Non-pigmented ciliary epithelial cell (primary cell): Measurements from ENCODE around the gene ASIC2.
A peak's percentile ranks its signal among the peaks of the same experiment; 100 is the strongest.

Source experiments
- DNase-seq: peaks from one replicate; pipeline ENCODE4 v3.0.0-alpha.2; 2010; ENCODE audit warnings: low read depth

The ASIC2 gene

GRCh38 chr17:33242375-33243124 lies 50.5 kb downstream of the ASIC2 start:
- DNase-seq, result no peak

DNA sequence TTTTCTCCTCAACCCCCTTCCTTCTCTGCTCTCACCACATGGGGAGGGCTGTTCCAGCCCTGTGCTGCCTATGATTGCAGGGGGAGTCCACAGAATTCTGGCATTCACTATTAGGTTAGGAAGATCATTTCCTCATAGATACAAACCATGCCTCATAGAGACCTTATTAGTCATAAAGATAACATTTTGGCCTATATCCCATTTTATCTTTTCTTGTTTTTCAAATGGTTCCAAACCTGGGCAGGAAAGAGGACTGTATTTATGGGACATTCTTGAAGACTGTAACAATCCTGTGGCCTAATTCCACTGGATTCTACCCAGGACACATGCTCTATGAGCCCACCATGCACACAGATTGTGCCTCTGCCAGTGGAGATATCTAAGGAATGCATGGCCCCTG lies 51.7 kb downstream of the ASIC2 start:
- no peak for DNase-seq

GRCh38 chr17:33240362-33240761 lies 52.7 kb downstream of the ASIC2 start:
- DNase-seq, result no peak

DNA sequence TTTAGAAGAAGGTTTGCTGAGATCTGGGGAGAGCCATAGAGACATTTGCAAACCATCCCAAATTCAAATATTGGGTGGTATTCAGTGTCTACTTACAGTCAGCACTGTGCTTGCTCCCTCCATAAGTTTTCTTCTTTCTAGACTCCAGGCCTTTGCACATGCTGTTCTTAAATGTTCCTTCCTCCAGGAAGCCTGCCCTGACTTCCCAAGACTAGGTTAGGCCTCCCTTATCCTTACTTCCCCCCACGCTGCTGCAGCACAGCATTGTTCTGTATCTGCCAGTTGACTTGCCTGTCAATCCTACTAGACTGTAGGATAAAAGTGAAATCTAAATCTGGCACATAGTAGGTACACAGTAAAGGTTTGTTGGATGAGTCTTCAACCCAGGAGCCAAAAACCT lies 53.4 kb downstream of the ASIC2 start:
- DNase-seq, result no peak

- DNase-seq, result peak; percentile 84
These were observed 58.0 kb downstream of the ASIC2 start for GRCh38 chr17:33234930-33235685.

- no peak for DNase-seq
These were observed 58.9 kb downstream of the ASIC2 start for GRCh38 chr17:33234233-33234632.

GRCh38 chr17:33233811-33234177 lies 59.3 kb downstream of the ASIC2 start:
- no peak for DNase-seq

DNA sequence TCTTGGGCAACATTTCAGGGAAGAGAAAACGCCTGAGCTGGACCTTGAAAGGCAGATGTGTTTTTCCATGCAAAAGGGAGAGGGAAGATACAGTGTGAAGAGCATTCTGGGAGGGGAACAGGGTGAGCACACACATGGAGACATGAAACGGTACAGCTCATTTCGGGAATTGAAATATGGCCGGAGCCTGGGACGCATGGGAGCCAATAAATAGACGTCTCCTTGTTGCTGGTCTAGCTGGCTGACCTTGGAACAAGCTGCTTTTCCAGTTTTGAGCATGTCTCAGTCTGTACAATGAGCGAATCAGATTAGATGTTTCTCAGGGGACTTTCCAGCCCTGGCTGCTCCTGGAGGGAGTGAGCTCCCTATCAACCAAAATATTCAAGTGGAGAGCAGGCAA lies 63.6 kb downstream of the ASIC2 start:
- no peak for DNase-seq

- no peak for DNase-seq
These were observed 64.1 kb downstream of the ASIC2 start for GRCh38 chr17:33229028-33229427.

- DNase-seq, result no peak
These were observed 64.5 kb downstream of the ASIC2 start for GRCh38 chr17:33228548-33228947.

DNA sequence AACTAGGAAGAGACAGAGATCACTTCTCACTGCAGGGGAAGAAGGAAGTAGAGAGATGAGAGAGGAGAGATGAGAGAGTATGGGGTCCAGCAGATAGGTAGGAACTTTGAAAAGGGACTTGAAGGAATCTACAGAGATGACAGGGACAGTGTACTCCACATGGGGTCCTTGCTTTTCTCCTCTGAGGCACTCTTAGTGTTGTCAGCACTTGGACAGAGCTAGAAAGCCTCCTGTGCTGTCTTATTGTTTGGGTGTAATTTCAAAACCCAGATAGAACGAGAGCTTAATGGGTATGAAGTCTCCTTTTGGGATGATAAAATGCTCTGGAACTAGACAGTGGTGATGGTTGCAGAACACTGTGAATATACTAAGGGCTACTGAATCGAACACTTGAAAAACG lies 65.2 kb downstream of the ASIC2 start:
- DNase-seq, result no peak

DNA sequence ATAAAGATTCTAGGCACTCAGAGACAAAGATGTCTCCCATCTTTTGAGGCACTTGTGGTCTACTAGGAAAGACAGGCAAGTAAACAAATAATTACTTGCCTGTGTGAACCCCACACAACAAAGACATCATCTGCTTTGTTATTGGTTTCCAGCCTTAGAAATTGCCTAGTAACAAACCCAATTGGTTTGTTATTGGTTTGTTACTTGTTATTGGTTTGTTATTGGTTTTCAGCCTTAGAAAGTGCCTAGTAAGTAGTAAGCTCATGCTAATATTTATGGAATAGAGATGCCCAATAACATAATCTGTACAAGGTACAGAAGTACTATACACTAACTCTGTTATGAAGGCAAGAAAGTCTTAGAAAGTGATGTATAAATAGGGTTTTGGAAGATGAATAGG lies 67.1 kb downstream of the ASIC2 start:
- DNase-seq, result no peak

DNA sequence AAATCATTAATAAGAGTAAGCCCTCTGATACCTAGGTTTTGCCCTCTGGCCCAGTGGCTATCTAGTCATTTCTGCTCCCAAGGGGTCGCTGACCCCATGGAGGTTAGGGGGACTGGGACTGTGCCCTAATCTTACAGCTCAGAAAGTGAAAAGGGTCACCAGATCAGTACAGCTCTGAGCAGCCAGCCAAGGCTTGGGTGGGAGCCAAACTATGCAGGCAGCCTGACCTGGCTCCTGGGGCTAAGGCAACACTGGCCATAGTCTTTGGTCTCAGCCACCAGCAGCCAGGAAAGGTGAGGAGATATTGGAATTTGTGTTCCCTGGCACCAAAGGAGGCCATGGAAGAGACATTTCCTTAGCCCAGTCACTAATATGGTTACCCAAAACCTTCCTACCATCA lies 67.6 kb downstream of the ASIC2 start:
- no peak for DNase-seq

DNA sequence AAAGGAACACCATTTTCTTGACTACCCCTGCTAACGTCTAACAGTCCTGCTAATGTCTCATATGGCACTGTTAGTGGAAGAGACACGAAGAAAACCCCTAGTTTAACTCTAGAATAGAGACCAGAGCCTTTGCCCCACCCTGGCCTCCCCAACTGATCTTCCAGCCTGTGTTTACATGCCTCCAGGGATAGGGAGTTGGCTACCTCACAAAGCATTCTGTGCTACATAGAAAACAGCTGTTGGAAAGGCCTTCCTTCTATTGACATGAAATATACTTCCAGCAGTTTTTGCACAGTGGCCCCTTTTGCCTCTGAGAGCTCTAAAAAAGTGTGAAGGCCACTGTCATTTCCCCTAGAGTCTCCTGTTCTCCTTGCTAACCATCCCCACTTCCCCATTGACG lies 73.1 kb downstream of the ASIC2 start:
- no peak for DNase-seq

DNA sequence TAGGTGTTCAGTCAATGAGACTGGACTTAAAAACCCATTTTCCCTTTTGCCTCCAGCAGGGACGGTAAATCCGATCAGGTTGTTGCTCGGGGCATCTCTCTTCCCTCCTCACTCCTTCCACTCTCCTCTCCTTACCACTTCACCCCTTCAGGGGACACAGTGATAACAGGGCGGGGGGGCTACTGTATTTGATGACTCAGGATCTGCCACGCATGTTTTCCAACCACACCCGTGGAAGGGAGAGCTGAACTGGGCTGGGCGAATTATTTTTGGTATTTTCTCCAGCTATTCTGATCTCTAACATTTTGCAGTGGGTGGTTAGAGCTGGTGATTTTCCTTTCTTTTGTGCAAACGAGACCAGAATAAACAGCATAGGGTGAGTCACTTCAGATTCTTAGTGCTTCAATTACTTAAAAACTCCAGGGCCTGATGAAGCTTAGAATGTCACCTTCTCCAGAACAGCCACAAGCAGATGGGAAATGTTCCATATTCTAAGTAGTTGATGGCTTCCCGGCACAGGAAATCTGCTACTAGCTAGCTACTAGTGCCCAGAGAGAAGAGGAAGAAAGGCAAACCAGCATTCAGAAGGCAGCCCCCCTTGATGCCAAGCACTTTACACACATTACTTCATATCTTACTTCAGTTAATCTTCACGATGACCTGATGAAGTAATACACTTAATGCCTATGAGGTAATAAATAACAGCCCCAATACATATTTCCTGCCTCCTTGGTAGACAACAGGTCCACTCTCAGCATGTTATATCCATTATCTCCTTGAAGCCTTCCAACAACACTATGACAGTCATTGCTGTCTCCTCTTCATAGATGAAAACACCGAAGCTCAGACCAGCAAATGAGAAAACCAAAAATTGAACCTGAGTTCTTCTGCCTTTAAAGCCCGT lies 74.1 kb downstream of the ASIC2 start:
- DNase-seq, result no peak

DNA sequence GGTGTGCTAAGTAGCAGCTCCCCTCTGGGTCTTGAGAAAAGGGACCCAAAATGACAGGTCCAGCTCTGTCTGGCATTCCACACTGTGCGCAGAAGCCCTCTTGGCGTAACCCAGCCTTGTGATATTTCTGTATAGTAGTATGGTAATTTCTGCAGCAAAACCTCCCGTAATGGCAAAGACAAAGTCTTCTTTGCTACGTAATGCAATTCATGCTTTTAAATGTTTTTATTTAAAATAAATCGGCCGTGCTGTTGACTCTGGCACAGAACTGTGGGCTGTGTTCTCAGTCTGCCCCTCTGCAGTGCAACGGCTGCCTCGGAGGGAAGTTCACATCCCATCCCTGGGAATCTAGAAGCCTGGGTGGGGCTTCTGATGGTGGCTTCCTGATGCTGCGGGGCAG lies 75.2 kb downstream of the ASIC2 start:
- no peak for DNase-seq

DNA sequence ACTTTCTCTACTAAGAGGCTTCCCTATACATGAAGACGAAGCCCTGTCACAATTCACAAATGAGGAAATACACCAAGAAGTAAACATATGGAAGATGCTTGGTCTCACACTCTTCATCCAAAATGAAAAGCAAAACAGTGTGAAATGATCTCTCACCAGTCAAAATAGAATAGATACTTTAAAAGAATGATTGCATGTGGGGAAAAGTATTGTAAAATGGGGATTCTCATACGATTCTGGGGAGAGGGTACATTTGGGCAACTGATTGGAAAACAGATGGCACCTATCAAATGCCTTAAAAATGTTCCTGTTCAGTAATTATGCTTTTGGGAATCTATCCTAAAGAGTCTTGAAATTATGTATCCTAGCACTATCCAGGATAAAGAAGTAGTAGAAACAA lies 78.1 kb downstream of the ASIC2 start:
- DNase-seq, result no peak

DNA sequence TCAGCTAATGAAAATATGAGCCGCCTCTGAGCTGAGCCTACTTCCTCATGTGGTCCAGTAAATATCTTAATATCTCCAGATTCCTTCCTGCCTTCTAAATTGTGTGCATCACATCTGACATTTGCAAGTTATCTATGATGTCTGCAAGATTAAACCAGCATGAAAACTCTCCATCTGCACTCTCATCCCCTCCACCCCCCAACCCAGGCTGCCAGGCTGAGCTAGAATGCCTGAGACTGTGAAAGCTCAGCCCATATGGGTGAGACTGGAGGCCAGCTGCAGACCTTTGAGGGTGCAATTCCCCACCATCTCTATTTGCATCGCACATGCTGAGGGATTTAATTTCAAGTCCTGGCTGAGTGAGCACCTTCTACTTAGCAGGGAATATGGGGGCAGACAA lies 82.8 kb downstream of the ASIC2 start:
- no peak for DNase-seq

- DNase-seq, result no peak
These were observed 83.4 kb downstream of the ASIC2 start for GRCh38 chr17:33209671-33210070.

DNA sequence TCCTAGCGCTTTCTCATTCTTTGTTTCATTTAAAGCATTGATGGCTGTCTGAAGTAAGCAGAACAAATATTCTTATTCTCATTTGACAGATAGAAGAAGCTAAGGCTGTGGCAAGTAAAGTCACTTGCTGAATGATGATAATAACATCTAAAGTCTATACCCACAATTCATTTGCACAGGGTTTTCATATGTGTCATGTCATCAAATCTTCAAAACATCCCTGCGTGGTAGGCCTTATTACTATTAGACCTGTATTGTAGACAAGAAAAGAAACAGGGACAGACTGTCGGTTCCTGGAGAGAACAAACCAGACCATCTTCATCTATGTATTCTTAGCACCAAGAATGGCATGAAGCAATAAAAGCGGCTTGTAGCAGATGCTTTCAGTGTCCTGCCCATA lies 85.9 kb downstream of the ASIC2 start:
- DNase-seq, result no peak

GRCh38 chr17:33205552-33205951 lies 87.5 kb downstream of the ASIC2 start:
- DNase-seq, result no peak

GRCh38 chr17:33204701-33205100 lies 88.4 kb downstream of the ASIC2 start:
- DNase-seq, result no peak

DNA sequence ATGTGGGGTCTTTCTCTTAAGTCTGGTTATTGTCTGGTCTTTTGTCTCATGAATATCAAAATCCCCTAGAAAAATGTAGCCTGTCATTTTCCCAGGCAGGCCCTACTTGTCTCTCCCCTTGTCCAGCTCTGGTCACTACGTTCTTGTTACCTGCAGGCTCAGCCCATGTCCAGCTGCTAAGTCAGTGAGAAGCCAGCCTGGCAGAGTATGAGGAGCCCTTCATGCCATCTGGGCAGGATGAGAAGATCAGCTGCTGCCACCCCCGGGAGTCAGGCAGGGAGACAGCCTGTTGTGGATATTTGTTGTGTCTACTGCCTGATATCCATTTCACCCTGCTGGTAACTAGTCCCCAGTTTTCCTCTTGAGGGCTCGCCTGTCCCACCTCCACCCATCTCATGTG lies 88.9 kb downstream of the ASIC2 start:
- DNase-seq, result no peak
